Left kidney (tissue), 2 donors: ENCODE measurements around the gene HOXA4. TPM values are rescaled to one million over a fixed set of nuclear protein-coding genes. Genes with fewer than 3 reads are reported as not detected.

ENCODE experiments used
- DNase-seq: peaks from one replicate; pipeline ENCODE4 v3.0.0-alpha.2; 2013
- polyA plus RNA-seq: library from polyadenylated mRNA; unstranded; fragments of 120-200 nt; gene quantifications from one replicate; pipeline ENCODE4 v1.2.1, GENCODE V29; 2013; ENCODE audit not compliant: insufficient read length

HOXA4 gene
- polyA plus RNA-seq, 1 donor, result 28.6 TPM

GRCh38 chr7:27095050-27095896, 35.3 kb downstream of the HOXA4 start:
- DNase-seq, result peak; percentile 40

DNA sequence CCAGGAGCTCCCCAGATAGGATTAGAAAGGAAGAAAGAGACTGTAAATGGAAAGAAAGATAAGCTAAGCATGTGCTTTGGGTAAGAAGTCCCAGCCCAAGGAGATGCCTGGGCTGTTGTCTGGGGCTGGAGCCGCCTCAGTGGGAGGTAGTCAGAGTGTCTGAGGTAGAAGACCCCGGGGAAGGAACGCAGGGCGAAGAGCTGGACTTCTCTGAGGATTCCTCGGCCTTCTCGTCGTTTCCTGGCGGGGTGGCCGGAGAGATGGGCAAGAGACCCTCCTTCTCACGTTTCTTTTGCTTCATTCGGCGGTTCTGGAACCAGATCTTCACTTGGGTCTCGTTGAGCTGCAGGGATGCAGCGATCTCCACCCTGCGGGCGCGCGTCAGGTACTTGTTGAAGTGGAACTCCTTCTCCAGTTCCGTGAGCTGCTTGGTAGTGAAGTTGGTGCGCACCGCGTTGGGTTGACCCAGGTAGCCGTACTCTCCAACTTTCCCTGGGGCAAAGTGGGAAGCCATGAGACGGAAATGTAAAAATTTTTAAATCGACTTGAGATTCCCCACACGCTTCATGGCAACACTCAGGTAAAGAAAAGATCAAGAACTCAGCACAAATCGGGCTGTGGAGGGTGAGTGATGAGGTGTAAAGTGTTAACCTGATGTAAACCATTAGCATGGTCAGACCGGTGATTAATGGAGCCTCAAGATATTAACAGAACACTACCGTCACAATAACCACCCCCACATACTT, 36.1 kb downstream of the HOXA4 start:
- peak; percentile 19 for DNase-seq

GRCh38 chr7:27093184-27093895, 37.2 kb downstream of the HOXA4 start:
- no peak for DNase-seq

DNA sequence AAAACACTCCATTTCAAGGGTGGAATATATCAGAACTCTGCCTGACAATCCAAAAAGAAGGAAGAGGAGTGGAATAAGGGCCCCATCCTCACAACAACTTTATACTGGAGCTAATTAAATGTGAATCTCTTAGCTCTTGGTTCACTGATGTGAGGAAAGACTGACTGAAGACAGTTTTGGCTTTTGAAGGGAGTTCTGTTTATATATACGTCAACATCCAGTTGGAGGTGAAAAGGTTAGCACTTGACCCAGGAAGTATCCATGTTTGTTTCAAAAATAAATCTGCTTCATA, 37.8 kb downstream of the HOXA4 start:
- DNase-seq, result no peak

DNA sequence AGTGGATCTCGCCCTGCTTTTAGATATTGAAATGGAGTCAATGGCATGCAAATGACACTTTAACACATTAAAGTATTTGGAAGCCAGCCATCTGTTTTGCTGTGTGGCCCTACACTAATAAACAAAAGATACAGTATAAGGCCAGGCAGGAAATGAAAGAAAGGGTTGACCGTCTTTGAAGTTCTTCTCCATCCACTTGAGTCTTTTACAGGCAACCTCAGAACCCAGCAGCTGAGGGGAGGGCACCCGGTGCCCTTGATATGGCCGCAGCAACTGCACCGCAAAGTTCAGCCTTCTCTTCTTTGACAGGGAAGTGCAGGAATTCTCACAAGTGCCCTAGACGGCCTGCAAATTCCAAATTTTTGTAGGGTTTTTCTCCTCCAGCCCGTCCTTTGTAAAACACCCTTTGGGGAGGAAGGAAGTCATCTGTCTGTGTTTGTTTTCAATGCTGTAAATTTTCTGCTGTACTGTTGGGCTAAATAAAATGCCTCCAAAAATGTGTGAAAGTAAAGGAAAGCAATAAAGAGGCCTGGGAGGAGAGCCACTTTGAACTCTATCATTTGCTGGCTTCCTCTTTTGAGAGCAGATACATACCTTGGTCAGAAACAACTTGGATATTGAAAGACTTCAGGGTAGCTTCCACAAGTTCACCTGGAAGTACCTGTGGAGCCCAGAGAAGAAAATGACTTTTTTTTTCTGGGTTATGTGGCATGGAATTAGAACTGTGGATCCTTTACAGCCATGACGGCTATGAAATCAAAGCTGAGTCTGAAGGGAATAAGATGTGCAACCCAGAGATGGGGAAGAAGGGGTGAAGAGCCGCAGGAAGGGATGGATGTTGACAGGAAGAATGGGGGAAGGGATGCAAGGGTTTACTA, 38.4 kb downstream of the HOXA4 start:
- peak; percentile 61 for DNase-seq

- DNase-seq, result no peak
Measured at GRCh38 chr7:27091105-27091504, 39.5 kb downstream of the HOXA4 start.

- no peak for DNase-seq
Measured at GRCh38 chr7:27088002-27088922, 42.3 kb downstream of the HOXA4 start.

DNA sequence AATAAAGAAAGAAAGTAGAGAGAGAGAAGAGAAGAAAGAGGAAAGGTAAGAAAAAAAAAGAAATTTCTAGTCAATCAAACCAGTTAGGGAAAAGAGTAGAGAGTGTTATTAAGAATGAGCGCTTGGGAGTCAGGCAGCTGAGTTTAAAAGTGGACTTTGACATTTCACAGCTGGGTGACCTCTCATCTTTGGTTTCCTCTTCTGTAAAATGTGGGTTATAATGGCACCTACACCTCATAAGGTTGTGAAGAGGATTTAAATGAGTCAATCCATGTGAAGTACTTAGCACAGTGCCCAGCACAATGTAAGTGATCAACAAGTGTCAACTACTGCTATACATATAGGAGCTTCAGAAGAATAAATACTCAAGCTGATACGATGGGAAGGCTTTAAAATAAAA, 46.9 kb downstream of the HOXA4 start:
- no peak for DNase-seq

- DNase-seq, result no peak
Measured at GRCh38 chr7:27082171-27082570, 48.4 kb downstream of the HOXA4 start.

GRCh38 chr7:27080844-27081436, 49.6 kb downstream of the HOXA4 start:
- DNase-seq, result no peak

GRCh38 chr7:27079234-27079975, 51.2 kb downstream of the HOXA4 start:
- no peak for DNase-seq

- DNase-seq, result no peak
Measured at GRCh38 chr7:27078616-27079233, 51.8 kb downstream of the HOXA4 start.

Other genes with a start within 250 kb of the HOXA4 start
- gene HOXA1, start 34.8 kb downstream of the HOXA4 start, polyA plus RNA-seq, result 3.4 TPM
- gene HOXA2, start 28.1 kb downstream of the HOXA4 start, polyA plus RNA-seq, result 13.9 TPM
- 76.0 TPM for gene HOXA5, start 12.9 kb upstream of the HOXA4 start, polyA plus RNA-seq
- 26.5 TPM for gene HOXA6, start 17.0 kb upstream of the HOXA4 start, polyA plus RNA-seq
- gene HOXA3, start 21.8 kb upstream of the HOXA4 start, polyA plus RNA-seq, result 47.9 TPM
- gene HOXA7, start 25.9 kb upstream of the HOXA4 start, polyA plus RNA-seq, result 22.7 TPM
- 124 TPM for gene HOXA9, start 34.8 kb upstream of the HOXA4 start, polyA plus RNA-seq
- 137 TPM for gene HOXA10, start 43.6 kb upstream of the HOXA4 start, polyA plus RNA-seq
- 32.2 TPM for gene HOXA11, start 54.5 kb upstream of the HOXA4 start, polyA plus RNA-seq
- not detected for gene HOXA13, start 69.3 kb upstream of the HOXA4 start, polyA plus RNA-seq
- 0.07 TPM for gene EVX1, start 112.0 kb upstream of the HOXA4 start, polyA plus RNA-seq